Nephron progenitor cell (in vitro differentiated cells): ENCODE data around the gene DYNC1I1.
A peak's percentile ranks its signal among the peaks of the same experiment; 100 is the strongest.

Experiments used
- DNase-seq: peaks from one replicate; pipeline ENCODE4 v3.0.0; 2021
- H3K27ac Mint-ChIP-seq: 2 replicates; pipeline ENCODE4 v1.8.0; 2021; ENCODE audit warnings: mild to moderate bottlenecking, moderate library complexity, mixed read lengths
- H3K27me3 Mint-ChIP-seq: 2 replicates; pipeline ENCODE4 v1.8.0; 2021; ENCODE audit warnings: mild to moderate bottlenecking, low read depth, mixed read lengths; ENCODE audit not compliant: poor library complexity
- H3K36me3 Mint-ChIP-seq: 2 replicates; pipeline ENCODE4 v1.8.0; 2021; ENCODE audit warnings: low read depth, mixed read lengths
- H3K4me1 Mint-ChIP-seq: 2 replicates; pipeline ENCODE4 v1.8.0; 2021; ENCODE audit warnings: mixed read lengths
- H3K4me3 Mint-ChIP-seq: 2 replicates; pipeline ENCODE4 v1.8.0; 2021; ENCODE audit warnings: mild to moderate bottlenecking, moderate library complexity, mixed read lengths
- H3K9me3 Mint-ChIP-seq: 2 replicates; pipeline ENCODE4 v1.8.0; 2021; ENCODE audit warnings: mild to moderate bottlenecking, moderate library complexity, mixed read lengths
- TF ChIP-seq, protein P1 (sequence below): fragments of 200-600 bp; sonication (generic); IDR thresholded peaks from 2 replicates; pipeline ENCODE4 v1.5.0; 2021; ENCODE audit warnings: antibody characterized with exemption

Gene DYNC1I1

DNA sequence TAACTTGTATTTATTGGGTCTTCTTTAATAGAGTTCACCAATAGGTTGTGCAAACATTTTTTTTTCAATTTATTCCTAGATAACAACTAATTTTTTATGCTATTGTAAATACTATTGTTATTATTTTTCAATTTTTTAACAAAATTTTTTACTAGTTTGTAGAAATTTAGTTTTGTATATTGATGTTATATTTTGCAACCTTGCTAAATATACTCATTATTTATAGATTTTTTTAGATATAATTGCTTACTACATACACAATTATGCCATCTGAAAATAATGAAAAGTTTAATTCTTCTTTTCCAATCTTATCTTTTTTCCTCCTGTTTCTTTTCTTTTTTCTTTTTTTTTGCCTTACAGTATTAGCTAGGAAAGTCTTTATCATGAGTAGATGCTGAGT, 332.6 kb downstream of the DYNC1I1 start:
- H3K27me3 Mint-ChIP-seq = peaks cover 3% of the 10 kb centered on the region
- no peaks in the 10 kb centered on the region for H3K4me1 Mint-ChIP-seq
- H3K4me3 Mint-ChIP-seq = no peak overlapping the region
- DNase-seq = no peak
- H3K9me3 Mint-ChIP-seq = no peaks in the 10 kb centered on the region
- TF ChIP-seq, protein P1, sequence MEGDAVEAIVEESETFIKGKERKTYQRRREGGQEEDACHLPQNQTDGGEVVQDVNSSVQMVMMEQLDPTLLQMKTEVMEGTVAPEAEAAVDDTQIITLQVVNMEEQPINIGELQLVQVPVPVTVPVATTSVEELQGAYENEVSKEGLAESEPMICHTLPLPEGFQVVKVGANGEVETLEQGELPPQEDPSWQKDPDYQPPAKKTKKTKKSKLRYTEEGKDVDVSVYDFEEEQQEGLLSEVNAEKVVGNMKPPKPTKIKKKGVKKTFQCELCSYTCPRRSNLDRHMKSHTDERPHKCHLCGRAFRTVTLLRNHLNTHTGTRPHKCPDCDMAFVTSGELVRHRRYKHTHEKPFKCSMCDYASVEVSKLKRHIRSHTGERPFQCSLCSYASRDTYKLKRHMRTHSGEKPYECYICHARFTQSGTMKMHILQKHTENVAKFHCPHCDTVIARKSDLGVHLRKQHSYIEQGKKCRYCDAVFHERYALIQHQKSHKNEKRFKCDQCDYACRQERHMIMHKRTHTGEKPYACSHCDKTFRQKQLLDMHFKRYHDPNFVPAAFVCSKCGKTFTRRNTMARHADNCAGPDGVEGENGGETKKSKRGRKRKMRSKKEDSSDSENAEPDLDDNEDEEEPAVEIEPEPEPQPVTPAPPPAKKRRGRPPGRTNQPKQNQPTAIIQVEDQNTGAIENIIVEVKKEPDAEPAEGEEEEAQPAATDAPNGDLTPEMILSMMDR = no peak
- no peak overlapping the region for H3K27ac Mint-ChIP-seq
- H3K36me3 Mint-ChIP-seq = no peaks in the 10 kb centered on the region

DNA sequence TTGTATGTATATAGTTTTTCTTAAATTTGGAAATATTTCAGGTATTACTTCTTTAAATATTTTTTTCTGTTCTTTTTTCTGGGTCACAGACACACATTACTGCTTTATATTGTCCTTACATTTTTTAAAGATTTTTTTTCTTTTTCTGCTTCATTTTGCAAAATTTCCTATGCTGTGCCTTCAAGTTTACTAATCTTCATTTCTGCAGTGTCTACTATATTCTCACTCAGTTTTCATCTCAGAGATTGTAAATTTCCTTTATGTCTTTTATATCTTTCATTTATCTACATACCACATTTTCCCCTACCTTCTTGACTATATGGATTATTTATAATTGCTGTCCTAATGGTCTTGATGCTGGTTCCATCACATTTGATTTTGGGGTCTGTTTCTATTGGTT, 339.1 kb downstream of the DYNC1I1 start:
- TF ChIP-seq, protein P1 = no peak
- DNase-seq = no peak
- H3K27me3 Mint-ChIP-seq = peaks cover 6% of the 10 kb centered on the region

DNA sequence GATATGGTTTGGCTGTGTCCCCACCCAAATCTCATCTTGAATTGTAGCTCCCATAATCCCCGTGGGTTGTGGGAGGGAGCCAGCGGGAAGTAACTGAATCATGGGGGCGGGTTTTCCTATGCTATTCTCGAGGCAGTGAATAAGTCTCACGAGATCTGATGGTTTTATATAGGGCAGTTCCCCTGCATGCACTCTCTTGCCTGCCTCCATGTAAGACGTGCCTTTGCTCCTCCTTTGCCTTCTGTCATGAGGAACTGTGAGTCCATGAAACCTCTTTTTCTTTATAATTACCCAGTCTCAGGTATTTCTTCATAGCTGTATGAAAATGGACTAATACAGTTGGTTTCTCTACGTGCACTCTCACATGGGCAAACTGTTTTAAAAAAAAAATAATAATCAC, 341.8 kb downstream of the DYNC1I1 start:
- H3K4me3 Mint-ChIP-seq = no peak overlapping the region
- no peaks in the 10 kb centered on the region for H3K36me3 Mint-ChIP-seq
- no peak overlapping the region for H3K27ac Mint-ChIP-seq
- TF ChIP-seq, protein P1 = no peak
- H3K27me3 Mint-ChIP-seq = peaks cover 6% of the 10 kb centered on the region
- H3K9me3 Mint-ChIP-seq = peaks cover 18% of the 10 kb centered on the region
- peaks cover 10% of the 10 kb centered on the region for H3K4me1 Mint-ChIP-seq
- DNase-seq = no peak

More for the DNA sequence above, 339.1 kb downstream of the DYNC1I1 start:
- Mint-ChIP-seq H3K4me3 (no peak overlapping the region), H3K4me1 (no peaks in the 10 kb centered on the region), H3K9me3 (peaks cover 18% of the 10 kb centered on the region), H3K27ac (no peak overlapping the region), H3K36me3 (no peaks in the 10 kb centered on the region)

DNA sequence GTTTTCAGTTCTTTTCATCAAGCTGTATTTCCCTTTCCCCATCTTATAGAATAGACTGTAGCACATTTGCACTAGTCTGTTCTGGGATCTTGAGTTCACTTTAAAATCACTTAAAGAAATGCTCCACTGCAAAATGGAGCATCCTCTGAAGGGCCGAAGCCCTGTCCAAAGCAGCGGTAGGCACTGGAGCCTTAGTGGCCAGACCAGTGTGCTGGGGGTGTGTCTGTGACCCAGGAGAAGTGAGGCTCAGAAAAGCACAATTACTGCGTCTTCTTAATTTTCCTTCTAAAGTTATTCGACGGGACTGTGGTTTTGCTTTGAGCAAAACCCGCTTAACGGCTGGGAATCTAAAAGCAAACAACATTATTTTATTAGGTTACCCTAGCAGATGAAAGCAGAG, 343.8 kb downstream of the DYNC1I1 start:
- Mint-ChIP-seq H3K36me3 (peaks cover 14% of the 10 kb centered on the region), H3K4me1 (peaks cover 15% of the 10 kb centered on the region), H3K27me3 (peaks cover 6% of the 10 kb centered on the region), H3K9me3 (peaks cover 16% of the 10 kb centered on the region), H3K4me3 (no peak overlapping the region), H3K27ac (no peak overlapping the region)
- DNase-seq = no peak
- TF ChIP-seq, protein P1 = no peak

DNA sequence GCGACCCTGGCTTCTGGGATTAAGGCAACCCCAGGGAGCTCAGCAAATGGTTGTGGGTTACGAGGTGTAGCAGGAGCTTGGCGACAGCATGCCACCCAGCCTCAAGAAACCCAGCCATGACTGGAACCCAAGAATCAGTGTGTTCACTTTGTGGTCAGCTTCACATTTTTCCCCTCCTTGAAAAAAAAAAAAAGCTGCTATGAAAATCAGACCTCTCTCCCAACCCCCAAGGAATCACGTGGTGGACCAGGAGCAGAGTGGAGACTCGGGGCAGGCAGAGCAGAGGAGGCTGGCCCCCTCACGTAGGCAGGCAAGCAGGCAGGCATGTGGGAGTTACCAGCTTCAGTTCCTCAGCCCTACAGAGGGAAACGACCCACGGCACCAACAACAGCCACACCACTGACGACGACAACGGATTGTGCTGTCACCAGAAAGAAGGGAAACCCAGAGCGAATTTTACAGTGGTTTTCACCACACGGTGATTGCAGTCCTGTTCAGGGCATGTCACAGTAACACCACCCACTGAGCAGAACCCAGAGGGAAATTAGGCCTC, 346.2 kb downstream of the DYNC1I1 start:
- peak; percentile 19 for DNase-seq
- Mint-ChIP-seq H3K4me1 (peaks cover 20% of the 10 kb centered on the region), H3K4me3 (no peak overlapping the region), H3K27me3 (peaks cover 6% of the 10 kb centered on the region), H3K27ac (peak overlapping the region; percentile 84), H3K9me3 (no peaks in the 10 kb centered on the region), H3K36me3 (peaks cover 27% of the 10 kb centered on the region)
- TF ChIP-seq, protein P1 = no peak
